Peyer's patch (tissue), 4 donors: ENCODE results near the gene KRT24. TPM values are rescaled to one million over a fixed set of nuclear protein-coding genes. Genes with fewer than 3 reads are reported as not detected.

Experiments used
- DNase-seq, 3 donors: peaks; one replicate each; pipeline ENCODE4 v3.0.0-alpha.2; 2017 to 2019
- H3K27ac ChIP-seq, 4 donors: fragments of 200-600 bp; sonication (generic); one replicate each; pipeline ENCODE4 v1.5.1; 2016 to 2019
- H3K27me3 ChIP-seq, 2 donors: fragments of 200-600 bp; sonication (generic); one replicate each; pipeline ENCODE4 v1.5.1; 2019
- H3K36me3 ChIP-seq, 3 donors: fragments of 200-600 bp; sonication (generic); one replicate each; pipeline ENCODE4 v1.5.1; 2016 to 2019
- H3K4me1 ChIP-seq, 4 donors: fragments of 200-600 bp; sonication (generic); one replicate each; pipeline ENCODE4 v1.5.1; 2016 to 2019
- H3K4me3 ChIP-seq, 4 donors: fragments of 200-600 bp; sonication (generic); 1 replicate in 3 of 4; 2 replicates in 1 of 4; pipeline ENCODE4 v1.5.1; 2016 to 2019; ENCODE audit warnings: mild to moderate bottlenecking in 1 of 4
- H3K9me3 ChIP-seq, 4 donors: fragments of 200-600 bp; sonication (generic); one replicate each; pipeline ENCODE4 v1.5.1; 2016 to 2019; ENCODE audit warnings: mild to moderate bottlenecking in 1 of 4
- POLR2A ChIP-seq, 2 donors: fragments of 450-650 bp; IDR thresholded peaks; one replicate each; pipeline ENCODE4 v1.5.1; 2017; ENCODE audit warnings: antibody characterized with exemption in 2 of 2, mild to moderate bottlenecking in 2 of 2, moderate library complexity in 2 of 2
- total RNA-seq, 4 donors: library from RNA; depleted of rRNA; stranded (reverse); fragments of >200 nt; gene quantifications; one replicate each; pipeline ENCODE4 v1.1.0, GENCODE V29; 2016
- TF ChIP-seq, protein P1 (sequence below), 6 experiments: fragments of 450-650 bp in 4 of 6; fragments of 200-600 bp in 2 of 6; sonication (generic) in 1 of 6; IDR thresholded peaks; one replicate each; pipeline ENCODE4 v1.5.1; 2017 to 2019; ENCODE audit warnings: antibody characterized with exemption in 6 of 6, mild to moderate bottlenecking in 3 of 6, moderate library complexity in 1 of 6

Gene KRT24
- total RNA-seq, 4 donors from 2014 or later = 1.0 to 8.3 TPM; not detected in 2

DNA sequence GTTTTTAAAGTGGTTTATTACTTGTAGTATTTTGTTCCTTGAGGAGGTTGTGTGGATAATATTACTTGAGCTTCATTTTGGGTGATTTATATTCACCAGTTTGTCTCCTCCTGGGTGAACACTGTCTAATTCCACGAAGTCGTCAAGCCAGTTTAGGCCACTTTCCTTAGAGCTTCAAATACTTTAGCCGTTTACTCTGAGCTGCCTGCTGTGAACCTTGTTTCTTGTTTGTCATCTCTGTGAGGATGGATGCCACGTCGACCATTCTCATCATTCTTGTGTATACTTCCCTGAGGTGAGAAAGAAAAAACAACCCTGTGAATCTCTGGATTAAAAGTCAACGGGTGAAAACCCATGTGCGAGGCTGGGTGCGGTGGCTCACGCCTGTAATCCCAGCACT, 9.0 kb downstream of the KRT24 start:
- DNase-seq = no peak
- Histone ChIP-seq H3K4me3 (no peak overlapping the region), H3K9me3 (no peaks in the 10 kb centered on the region), H3K27me3 (no peaks in the 10 kb centered on the region), H3K36me3 (no peaks in the 10 kb centered on the region), H3K27ac (no peak overlapping the region), H3K4me1 (no peaks in the 10 kb centered on the region)
- TF ChIP-seq, protein P1, sequence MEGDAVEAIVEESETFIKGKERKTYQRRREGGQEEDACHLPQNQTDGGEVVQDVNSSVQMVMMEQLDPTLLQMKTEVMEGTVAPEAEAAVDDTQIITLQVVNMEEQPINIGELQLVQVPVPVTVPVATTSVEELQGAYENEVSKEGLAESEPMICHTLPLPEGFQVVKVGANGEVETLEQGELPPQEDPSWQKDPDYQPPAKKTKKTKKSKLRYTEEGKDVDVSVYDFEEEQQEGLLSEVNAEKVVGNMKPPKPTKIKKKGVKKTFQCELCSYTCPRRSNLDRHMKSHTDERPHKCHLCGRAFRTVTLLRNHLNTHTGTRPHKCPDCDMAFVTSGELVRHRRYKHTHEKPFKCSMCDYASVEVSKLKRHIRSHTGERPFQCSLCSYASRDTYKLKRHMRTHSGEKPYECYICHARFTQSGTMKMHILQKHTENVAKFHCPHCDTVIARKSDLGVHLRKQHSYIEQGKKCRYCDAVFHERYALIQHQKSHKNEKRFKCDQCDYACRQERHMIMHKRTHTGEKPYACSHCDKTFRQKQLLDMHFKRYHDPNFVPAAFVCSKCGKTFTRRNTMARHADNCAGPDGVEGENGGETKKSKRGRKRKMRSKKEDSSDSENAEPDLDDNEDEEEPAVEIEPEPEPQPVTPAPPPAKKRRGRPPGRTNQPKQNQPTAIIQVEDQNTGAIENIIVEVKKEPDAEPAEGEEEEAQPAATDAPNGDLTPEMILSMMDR (IDR thresholded peaks at IDR 0.05) = no peak
- TF ChIP-seq POLR2A (IDR thresholded peaks at IDR 0.05) = no peak

DNA sequence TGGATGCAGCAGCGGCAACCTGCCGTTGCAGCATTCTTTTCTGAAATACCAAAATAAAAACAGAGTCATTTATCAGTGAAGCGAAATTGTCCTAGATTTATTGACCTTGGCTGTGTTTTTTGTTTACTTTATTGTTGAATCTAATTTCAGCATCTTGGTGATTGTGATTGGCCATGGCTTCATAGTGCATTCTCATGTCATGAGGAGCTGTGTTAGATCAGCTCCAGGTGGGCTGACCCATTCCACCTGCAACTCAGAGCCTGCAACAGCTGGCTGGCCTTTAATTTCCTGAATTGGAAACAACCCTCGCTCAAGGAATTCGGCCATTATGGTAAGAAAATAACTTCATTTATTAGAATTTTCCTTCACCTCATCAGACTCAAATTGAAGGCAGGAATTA, 16.4 kb downstream of the KRT24 start:
- no peak overlapping the region for H3K4me3 ChIP-seq
- H3K4me1 ChIP-seq = no peaks in the 10 kb centered on the region
- H3K27ac ChIP-seq = no peak overlapping the region
- no peaks in the 10 kb centered on the region for H3K27me3 ChIP-seq
- no peak for DNase-seq
- TF ChIP-seq, protein P1 (IDR thresholded peaks at IDR 0.05) = no peak
- H3K36me3 ChIP-seq = no peaks in the 10 kb centered on the region
- no peaks in the 10 kb centered on the region for H3K9me3 ChIP-seq

DNA sequence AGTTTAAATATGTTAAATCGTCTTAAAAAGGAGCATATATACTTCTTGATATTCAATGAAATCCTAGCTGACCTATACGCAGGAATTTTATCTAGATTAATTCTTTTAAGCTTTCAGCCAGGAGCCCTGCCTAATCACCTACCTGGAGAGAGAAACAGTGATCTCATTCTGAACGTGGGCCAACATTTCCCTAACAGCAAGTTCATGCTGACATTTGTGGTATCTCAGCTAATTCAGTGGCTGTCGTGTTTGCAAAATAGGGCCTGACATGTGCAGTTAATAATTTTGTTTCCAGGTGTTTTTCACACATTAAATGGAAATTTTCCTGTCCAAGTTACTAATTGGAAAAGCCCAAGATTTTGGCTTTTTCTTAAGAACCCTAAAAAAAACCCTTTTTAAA, 17.4 kb downstream of the KRT24 start:
- Histone ChIP-seq H3K27ac (no peak overlapping the region), H3K4me3 (no peak overlapping the region), H3K36me3 (no peaks in the 10 kb centered on the region), H3K27me3 (no peaks in the 10 kb centered on the region), H3K9me3 (no peaks in the 10 kb centered on the region), H3K4me1 (no peaks in the 10 kb centered on the region)
- DNase-seq = no peak
- TF ChIP-seq, protein P1 (IDR thresholded peaks at IDR 0.05) = no peak
- no peak for TF ChIP-seq POLR2A (IDR thresholded peaks at IDR 0.05)

DNA sequence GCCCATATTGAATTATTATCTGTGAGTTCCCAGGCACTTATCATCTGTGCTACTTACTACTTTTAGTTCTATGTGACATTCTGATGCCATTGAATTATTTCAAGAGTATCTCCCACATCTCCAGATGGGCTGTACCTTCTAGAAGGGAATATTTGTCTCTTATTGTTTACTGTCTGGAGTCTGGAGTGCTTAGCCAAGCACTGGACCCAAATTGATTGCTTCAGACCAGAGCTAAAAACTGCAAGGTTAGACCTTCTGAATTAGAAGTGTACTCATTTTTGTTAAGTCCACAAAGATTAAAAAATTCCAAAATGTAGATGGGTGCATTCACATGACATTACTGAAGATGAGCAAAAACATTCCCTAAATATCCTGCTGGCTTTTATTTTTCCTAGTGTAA, 22.6 kb downstream of the KRT24 start:
- H3K27me3 ChIP-seq = no peaks in the 10 kb centered on the region
- H3K9me3 ChIP-seq = no peaks in the 10 kb centered on the region
- H3K27ac ChIP-seq = no peak overlapping the region
- DNase-seq = no peak
- no peaks in the 10 kb centered on the region for H3K4me1 ChIP-seq
- H3K36me3 ChIP-seq = no peaks in the 10 kb centered on the region
- TF ChIP-seq POLR2A (IDR thresholded peaks at IDR 0.05) = no peak
- H3K4me3 ChIP-seq = no peak overlapping the region

DNA sequence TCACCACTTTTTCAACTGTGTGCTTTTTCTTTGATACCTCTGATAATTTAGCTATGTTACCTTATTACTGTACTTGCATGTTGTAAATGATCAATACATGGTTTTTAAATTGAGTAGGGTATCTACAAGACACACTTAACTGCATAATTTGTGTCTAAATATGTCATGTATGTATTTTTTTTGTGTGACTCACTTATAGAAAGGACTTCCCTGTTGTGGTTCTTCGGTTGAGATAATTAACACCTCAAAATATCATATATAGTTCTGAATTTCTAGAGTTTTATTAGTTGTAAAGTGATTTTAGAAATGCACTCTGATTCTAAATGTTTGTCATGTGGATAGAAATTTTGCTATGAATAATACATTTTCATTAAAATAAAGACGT, 24.0 kb downstream of the KRT24 start:
- no peaks in the 10 kb centered on the region for H3K27me3 ChIP-seq
- H3K9me3 ChIP-seq = no peaks in the 10 kb centered on the region
- H3K27ac ChIP-seq = no peak overlapping the region
- H3K4me3 ChIP-seq = no peak overlapping the region
- no peaks in the 10 kb centered on the region for H3K36me3 ChIP-seq
- H3K4me1 ChIP-seq = no peaks in the 10 kb centered on the region
- TF ChIP-seq, protein P1 (IDR thresholded peaks at IDR 0.05) = no peak
- TF ChIP-seq POLR2A (IDR thresholded peaks at IDR 0.05) = no peak
- no peak for DNase-seq

DNA sequence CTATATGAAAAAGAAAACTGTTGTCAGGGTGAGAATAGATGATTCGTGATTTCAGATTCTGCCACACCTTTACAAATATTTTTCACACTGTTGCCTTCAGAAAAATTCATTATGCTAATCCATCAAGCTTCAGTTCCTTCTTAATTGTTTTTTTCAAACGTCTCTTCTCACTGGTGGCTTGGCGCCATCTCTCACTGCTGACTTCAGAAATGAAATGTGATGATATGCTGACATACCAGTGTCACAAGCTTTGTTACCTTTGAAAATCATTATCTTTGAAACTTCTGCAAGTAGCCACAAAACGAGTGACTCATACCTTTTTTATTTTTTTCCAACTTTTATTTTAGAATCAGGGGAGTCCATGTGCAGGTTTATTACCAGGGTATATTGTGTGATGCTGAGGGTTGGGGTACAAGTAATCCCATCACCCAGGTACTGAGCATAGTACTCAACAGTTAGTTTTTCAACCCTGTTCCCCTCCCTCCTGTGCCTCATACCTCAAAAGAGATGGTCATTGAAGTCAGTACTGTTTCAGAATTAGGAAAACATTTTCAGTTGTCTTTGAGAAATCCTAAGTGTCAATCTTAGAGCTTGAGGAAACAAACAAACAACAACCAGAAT, 24.5 kb downstream of the KRT24 start:
- Histone ChIP-seq H3K27me3 (no peaks in the 10 kb centered on the region), H3K4me1 (no peaks in the 10 kb centered on the region), H3K36me3 (no peaks in the 10 kb centered on the region), H3K9me3 (no peaks in the 10 kb centered on the region), H3K4me3 (no peak overlapping the region), H3K27ac (no peak overlapping the region)
- DNase-seq = no peak
- TF ChIP-seq, protein P1 (IDR thresholded peaks at IDR 0.05) = no peak
- TF ChIP-seq POLR2A (IDR thresholded peaks at IDR 0.05) = no peak
